ENCODE results near the gene ASTN2.

Gene ASTN2

DNA sequence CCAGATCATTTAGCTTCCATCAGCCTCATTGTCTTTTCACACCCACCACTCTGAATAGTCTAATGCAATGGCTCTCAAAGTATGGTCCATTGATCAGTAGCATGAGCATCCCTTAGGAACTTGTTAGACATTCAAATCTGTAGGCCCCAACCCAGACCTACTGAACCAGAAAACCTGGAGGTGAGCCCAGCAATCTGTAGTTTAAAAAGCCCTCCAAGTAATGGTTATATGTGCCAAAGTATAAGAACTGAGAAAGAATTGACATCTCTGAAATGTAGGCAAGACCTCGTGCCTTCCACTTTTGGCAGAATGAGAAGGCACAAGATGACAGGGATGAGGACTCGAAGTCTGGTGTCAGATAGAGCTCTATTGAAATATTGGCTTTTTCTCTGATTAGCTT, 460.1 kb downstream of the ASTN2 start:
- no peak for DNase-seq (ENCODE audit: low read depth)

DNA sequence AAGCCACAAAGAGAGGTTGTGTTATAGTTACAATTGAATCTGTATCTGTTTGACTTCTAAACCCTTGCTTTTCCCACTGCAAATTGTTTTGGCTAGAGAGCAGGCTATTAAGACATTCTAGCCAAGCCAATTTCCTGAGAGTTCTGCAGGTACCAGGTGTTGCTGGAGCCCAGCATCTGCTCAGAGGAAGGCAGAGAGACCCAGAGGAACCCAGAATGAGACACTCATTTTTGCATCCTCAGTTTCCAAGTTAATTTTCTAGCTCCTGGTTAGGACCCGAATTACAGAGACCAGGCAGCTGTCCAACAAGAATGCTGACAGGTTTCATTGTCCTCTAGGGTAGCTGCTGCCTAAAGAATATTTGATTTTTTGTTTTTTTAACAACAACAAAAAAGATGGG, 461.6 kb downstream of the ASTN2 start:
- DNase-seq (ENCODE audit: low read depth): no peak

DNA sequence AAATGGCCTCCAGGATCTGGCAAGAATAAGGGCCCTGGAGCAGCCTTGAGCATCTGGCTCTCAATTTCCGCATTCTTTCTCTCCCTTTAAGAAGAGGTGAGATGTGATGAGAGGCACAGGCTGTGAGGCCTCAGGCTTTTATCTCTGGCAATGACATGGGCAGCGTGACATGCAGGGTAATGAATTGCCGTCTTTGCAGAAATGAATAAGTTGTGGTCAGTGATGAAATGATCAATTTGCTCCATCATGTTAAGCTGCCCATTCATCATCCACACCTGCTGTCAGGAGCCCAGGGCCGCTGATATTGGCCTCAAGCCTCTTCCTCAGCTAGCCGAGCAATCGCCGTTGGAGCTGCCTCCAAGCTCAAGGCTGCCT, 462.4 kb downstream of the ASTN2 start:
- DNase-seq (ENCODE audit: low read depth): no peak

DNA sequence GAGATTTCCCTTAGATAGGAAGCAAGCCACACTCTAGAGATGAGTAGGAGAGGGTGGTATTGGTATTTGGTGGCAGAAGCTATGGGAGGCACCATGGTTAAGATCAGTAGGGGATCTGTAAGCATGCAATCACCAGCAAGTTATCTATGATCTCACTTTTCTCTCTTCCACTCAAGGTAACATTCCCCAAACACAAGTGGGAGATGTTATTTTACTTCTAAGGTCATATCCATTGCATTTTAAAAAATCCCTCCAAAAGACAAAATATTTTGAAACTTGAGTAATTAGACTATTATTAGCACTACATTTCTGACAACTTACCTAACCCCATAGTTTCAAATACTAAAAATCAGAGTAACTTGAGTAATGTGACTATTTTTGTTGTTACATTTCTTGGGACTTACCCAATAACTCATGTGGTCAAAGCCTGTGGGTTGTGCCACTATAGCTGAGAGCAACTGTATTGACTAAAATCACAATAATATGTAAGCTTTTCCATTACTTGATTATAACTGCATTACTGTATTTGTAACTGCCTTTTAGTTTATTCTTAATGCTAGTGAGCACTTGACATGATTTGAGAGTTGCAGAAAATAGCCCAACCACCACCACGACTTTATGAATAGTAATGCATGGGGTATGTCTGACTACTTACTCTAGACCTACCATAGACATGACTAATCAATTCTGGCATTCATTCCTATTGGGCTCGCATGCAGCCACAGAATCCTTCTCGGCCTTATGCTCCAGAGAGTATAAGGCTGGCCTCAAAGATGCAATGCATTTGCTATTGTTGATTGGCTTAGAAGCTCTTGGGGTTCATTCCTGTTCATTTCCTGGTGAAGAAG, 463.0 kb downstream of the ASTN2 start:
- DNase-seq (ENCODE audit: low read depth): no peak

DNA sequence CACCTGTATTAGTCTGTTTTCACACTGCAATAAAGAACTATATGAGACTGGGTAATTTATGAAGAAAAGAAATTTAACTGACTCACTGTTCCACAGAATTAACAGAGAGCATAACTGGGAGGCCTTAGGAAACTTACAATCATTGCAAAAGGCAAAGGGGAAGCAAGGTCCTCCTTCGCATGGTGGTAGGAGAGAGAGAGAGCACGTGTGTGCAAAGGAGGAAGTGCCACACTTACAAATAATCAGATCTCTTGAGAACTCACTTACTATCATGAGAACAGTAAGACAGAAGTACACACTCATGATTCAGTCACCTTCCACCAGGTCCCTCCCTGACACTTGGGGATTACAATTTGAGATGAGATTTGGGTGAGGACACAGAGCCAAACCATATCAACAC, 469.0 kb downstream of the ASTN2 start:
- DNase-seq (ENCODE audit: low read depth): no peak

DNA sequence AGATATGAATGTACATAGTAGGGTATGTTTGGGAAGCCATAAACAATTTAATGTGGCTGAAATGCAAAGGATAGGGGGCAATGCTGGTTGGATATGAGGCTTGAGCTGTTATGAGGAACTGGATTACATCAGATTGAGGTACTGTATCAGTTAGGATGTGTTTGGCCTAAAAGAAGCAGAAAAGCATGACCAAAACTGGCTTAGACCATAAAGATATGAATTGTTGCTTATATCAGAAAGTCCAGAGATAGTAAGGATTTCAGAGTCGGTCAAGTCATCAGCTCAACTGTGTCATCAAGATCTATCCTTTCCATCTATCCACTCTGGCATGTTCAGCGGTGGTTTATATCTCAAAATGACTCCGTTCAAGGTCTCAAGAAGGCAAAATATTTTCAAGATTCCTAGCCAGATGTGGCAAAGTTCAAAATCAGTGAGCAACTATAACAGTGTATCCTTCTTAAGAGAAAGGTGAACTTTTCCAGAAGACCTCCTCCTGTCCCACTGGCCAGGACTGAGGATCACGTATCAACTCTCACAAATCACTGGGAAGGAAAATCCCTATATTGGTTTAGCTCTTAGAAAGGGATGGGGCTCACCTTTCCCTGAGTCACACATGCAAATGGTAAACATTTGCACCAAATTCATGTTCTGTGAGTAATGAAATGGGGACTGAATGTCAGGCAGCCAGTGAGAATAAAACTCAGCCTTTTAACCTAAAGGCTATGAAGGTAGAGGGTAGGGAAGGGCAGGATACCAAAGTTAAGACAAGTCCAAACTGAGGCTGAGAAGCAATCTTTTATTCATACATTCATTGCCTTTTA, 469.9 kb downstream of the ASTN2 start:
- DNase-seq (ENCODE audit: low read depth): no peak

DNA sequence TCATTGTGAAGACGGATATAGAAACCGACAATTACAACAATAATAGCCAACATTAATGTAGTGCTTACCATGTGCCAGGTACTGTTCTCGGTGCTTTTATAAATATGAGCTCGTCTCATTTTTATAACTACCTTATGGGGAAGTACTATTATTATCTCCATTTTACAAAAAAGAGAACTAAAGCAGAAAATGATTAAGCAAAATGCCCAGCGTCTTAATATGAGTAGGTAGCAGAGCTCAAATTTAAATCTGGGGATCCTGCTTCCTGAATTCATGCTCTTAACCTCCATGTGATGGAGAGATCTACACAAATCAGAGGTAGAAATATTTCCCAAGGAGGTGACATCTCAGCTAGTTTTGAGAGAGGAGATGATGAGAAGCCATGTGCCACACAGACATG, 470.9 kb downstream of the ASTN2 start:
- DNase-seq (ENCODE audit: low read depth): no peak

DNA sequence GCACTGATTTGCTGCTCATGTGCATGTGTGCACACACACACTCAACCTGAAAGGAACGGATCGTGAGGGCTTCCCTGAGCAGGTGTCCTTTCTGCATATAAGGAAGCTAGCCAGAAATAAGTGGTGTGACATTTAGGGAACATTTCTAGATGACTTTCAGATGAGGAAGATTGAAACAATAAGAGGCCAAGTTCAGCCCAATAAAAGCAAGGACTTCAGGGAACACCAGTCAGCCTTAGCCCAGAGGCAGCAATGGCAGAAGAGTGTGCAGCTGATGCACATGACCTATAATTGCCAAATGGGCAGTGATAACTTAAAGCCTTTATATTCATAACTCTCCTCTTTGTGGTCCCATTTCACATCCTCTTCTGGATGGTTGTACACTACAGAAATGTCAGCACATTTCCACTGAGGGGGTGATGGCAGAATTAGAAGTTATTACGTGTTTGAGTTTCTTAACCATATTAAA, 472.2 kb downstream of the ASTN2 start:
- no peak for DNase-seq (ENCODE audit: low read depth)

DNA sequence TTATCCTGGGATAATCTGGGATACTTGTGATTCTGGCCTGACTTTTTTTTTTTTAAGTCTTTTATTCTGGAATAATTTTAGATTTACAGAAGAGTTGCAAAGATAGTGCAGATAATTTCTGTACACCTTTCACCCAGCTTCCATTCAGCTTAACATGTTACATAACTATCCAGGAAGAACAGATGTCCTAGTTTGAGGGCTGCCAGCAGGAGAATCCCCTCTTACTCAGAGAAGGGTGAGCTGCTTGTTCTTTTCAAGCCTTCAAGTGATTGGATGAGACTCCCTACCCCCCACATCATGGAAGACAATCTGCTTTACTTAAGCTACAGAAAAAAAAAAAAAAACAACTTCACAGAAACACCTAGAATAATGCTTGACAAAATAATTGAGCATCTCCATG, 473.6 kb downstream of the ASTN2 start:
- no peak for DNase-seq (ENCODE audit: low read depth)

DNA sequence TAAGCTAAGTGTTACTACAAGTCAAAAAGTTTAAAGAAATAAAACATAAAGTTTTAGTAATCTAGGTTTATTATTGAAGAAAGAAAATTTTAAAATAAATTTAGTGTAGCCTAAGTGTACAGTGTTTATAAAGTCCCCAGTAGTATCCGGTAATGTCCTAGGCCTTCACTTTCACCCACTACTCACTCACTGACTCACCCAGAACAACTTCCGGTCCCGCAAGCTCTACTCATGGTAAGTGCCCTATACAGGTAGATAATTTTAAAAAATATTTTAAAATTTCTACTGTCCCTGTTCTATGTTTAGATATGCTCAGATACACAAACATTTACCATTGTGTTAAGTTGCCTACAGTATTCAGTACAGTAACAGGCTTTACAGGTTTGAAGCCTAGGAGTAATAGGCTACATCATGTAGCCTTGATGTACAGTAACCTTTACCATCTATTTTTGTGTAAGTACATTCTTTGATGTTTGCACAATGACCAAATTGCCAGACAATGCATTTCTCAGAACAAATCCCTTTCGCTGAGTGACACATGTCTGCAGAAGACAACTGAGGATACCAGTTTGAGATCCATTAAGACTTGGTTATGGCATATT, 474.1 kb downstream of the ASTN2 start:
- no peak for DNase-seq (ENCODE audit: low read depth)

DNA sequence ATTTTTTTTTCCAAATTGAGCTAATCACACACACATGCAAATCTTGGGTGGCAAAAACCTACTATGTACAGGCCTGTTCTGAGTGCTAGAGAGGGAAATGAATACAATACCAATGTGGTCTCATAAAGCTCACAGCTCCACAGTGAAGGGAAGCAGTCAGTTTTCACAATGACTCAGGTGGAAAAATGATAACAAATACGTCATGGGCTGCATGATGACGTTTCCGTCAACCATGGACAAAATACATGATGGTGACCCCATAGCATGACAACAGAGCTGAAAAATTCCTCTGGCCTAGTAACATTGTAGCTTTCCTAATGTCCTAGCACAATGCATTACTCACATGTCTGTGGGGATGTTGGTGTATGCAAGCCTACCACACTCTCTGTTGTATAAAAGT, 475.2 kb downstream of the ASTN2 start:
- DNase-seq (ENCODE audit: low read depth): no peak

DNA sequence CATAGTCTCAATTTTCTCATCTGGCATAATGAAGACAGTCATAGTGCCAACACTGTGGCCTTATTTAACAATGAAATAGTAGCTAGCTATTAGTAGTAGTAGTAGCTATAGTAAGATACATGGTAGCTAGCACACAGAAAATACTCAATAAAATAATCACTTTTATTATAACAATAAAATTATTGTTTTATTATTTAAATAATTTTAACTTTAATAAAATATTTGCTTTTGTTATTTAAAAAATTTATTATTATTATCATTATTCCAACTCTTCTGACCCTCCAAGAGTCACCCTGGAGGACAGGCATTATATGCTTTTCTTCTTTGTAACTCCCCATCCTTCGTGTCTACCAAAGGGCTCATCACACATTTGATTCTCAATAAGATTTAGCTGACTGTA, 475.7 kb downstream of the ASTN2 start:
- DNase-seq (ENCODE audit: low read depth): no peak

DNA sequence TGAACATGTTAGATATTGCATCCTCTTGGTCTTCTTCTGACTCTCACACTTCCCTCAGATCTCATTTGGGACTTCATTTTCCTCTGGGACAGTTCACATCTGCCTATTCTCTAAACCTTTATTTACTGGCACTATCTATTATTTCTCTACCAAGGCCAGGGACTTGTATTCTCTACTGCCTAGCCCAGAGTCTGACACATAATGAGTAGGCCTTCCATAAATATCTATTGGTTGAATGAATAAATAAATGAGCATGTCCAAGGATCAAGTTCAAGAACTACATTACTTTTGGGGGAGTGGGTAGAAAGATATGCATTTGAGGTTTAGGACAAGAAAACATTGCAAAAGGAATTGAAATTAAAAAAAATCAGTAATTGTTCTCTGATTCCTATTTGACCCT, 477.5 kb downstream of the ASTN2 start:
- DNase-seq (ENCODE audit: low read depth): no peak

DNA sequence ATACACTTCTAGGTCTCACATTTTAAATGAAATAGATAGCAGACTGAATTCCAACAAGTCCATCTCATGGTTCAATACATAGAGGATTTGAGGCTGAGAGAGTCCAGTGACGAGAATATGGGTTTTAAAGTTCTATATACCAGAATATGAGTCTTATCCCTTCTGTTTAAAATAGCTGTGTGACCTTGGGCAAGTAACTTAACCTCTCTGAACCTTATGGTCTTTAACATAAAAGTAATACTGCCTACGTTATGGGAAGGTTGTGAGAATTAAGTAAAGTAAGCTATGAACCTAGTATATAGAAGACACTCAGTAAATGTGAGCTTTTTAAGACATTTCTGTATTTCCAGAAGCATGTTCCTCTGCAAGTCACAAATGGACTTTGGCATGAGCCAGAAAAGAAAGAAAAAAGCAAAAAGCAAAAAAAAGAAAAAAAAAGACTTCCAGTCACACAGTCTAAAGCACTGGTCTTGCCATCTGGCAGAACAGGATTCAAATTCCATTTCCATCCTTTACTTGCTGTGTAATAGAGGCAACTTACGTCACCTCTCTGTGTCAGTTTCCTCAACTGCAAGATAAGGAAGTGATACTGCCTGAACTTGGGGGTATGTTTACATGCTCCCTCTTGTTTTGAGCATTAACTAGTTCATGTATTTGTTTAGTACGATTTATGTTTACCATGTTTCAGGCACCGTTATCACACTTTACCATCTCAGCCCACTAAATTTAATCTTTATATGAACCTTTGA, 479.5 kb downstream of the ASTN2 start:
- DNase-seq (ENCODE audit: low read depth): no peak

DNA sequence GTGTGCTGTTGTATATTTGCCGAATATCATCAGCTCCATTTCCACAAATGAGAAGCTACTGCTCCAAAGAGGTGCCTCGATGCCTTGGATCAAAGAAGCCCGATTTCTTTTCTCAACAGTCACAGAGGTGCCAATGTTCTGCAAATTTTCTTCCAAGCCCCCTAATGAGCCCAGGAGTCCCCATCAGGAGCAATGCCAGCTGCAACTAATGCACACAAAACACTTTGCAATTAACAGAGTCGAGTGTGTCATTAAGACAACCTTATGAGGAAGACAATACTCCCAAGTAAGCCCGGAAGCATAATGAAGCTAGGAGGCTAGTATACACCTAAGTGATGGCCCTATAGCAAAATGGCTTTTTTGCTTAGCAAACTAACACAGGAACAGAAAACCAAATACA, 480.7 kb downstream of the ASTN2 start:
- DNase-seq (ENCODE audit: low read depth): no peak

DNA sequence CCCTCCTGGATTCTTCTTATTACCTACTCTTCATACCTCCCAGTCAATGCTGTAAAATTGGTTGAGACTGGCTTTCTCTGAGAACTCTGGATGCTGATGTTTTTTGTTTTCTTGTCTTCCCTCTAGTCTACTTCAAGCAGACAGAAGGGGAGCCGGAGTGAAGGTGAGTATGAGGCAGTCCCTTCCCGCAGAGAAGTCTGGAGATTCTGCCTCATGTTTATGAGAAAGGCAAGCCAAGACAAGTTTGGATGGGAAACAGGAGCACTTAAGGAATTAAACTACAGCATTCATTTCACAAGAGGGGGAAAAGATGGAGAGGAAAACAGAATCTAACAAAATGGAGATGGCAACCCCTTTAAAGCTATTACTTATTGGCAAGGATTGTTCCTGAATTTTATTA, 481.6 kb downstream of the ASTN2 start:
- no peak for DNase-seq (ENCODE audit: low read depth)

DNA sequence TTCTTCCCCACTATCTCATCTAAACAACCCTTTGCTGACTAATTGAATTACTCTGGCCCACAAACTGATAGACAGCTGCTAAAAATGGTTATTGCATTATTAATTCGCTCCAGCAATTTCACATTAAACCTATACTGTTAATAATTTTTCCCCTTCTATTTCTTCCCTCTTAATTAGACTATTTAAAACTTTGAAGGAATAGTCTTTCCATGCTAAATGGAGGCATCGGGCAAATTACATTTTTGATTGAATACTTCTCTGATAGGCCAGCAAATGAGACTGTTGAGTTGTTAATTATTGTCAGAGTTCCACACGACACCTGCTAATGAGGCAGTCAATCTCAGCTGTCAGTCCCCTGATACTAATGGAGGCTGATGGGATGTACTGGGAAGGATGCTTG, 485.2 kb downstream of the ASTN2 start:
- no peak for DNase-seq (ENCODE audit: low read depth)

DNA sequence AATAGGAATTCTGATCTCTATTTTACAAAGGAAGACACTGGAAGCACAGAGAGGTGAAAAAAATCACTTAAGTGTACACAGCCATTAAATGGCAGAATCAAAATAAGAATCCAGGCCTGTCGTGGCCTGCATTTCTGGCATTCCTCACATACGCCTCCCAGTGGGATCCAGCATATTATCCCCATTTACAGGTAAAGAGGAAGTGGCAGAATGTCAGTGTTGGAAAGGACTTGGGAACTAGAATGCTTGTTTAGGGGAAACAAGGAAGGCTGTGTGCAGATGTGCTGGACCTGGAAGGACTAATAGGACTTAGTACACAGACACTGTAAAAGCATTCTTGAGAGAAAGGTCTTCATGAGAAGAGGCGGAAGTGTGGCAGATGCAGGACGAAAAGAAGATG, 486.0 kb downstream of the ASTN2 start:
- no peak for DNase-seq (ENCODE audit: low read depth)

DNA sequence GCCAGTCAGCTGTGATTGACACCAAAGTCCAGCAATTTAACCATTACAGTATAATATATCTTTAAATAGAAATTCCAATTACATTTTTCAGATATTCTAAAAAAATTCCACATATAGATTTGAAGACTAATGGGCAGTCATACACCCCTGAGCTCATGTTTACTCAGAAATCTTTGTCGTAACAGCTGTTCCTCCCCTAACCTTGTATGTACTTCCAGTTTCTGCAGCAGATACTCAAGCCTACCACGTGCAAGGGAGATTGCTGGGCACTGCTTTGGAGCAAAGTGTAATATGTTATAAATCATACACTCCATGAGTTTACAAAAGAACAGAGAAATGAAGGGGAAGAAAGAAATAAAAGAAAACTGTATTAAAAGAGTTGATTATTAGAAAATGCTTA, 486.6 kb downstream of the ASTN2 start:
- DNase-seq (ENCODE audit: low read depth): no peak

DNA sequence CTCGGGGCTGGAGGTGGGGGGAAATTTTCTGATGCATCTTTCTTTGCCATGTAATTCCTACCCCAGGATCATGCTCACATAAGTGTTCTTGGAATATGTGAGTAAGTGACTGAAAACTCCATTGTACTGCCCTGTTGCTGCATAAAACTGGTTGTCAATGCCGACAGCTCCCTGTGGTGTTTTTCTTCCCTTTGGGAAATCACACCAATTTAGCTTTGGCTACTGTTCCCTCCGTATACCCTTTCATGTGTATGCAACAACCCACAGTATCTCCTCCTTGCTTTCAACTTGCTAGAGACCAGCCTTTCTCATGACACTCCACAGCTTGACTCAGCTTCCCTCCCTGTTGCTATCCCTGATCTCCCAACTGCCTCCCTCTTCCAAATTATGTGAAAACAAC, 487.1 kb downstream of the ASTN2 start:
- DNase-seq (ENCODE audit: low read depth): no peak

DNA sequence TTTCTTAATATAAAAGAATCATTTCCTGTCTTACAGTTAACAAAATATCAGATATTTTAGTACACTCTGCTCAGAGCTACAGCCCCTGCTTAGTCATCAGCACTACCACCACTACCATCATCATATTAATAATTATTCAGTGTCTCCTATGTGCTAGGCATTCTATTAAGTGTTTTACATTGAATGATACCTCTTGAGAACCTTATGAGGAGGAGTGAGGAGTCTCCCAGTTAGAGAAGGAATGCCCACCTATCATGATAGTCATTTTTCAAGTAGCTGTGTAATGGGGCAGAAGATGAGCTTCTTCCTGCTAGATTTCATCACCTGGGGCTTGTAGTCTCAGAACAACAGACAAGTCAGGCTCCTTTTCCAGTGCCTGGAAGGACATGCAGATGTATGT, 489.7 kb downstream of the ASTN2 start:
- no peak for DNase-seq (ENCODE audit: low read depth)

DNA sequence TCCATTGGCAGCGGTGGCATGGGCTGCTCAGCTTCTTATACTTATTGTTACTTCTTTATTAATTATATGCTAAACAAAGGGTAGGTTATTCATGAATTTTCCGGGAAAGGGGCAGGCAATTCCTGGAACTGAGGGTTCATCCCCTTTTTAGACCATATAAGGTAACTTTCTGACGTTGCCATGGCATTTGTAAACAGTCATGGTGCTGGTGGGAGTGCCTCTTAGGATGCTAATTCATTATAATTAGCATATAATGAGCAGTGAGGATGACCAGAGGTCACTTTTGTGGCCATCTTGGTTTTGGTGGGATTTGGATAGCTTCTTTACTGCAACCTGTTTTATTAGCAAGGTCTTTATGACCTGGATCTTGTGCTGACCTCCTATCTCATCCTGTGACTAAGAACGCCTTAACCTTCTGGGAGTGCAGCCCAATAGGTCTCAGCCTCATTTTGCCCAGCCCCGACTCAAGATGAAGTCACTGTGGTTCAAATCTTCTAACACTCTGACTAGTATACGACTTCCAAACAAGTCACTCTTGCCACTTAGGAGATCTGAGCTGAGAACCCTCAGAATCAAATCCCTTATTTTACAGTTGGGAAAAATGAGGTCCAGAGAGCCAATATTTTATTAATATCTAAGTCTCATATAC, 490.3 kb downstream of the ASTN2 start:
- DNase-seq (ENCODE audit: low read depth): no peak

Data from HS-27A (cell line).